Stomach smooth muscle (tissue), 2 donors: ENCODE results near the gene PPP2R5B.

ENCODE experiments used
- H3K27ac ChIP-seq: one replicate; pipeline ENCODE4 v1.7.0; 2013; ENCODE audit warnings: mild to moderate bottlenecking, low read length, inconsistent platforms
- H3K27me3 ChIP-seq, 2 donors: one replicate each; pipeline ENCODE4 v1.7.0; 2013; ENCODE audit warnings: low read length in 2 of 2; ENCODE audit not compliant: insufficient read depth in 2 of 2, control insufficient read depth in 1 of 2
- H3K36me3 ChIP-seq, 2 donors: one replicate each; pipeline ENCODE4 v1.7.0; 2013; ENCODE audit warnings: low read length in 2 of 2; ENCODE audit not compliant: control insufficient read depth in 2 of 2, insufficient read depth in 2 of 2
- H3K4me1 ChIP-seq: one replicate; pipeline ENCODE4 v1.7.0; 2013; ENCODE audit warnings: low read length; ENCODE audit not compliant: control insufficient read depth, insufficient read depth
- H3K4me3 ChIP-seq, 2 donors: one replicate each; pipeline ENCODE4 v1.7.0; 2013; ENCODE audit warnings: low read length in 2 of 2
- H3K9ac ChIP-seq, 2 donors: one replicate each; pipeline ENCODE4 v1.7.0; 2013; ENCODE audit warnings: low read length in 2 of 2, mild to moderate bottlenecking in 1 of 2
- H3K9me3 ChIP-seq, 2 donors: one replicate each; pipeline ENCODE4 v1.7.0; 2013; ENCODE audit warnings: low read length in 2 of 2; ENCODE audit not compliant: control insufficient read depth in 2 of 2
- donor health status: healthy.
- donor health status: Pancreatic carcinoma.

The PPP2R5B gene

GRCh38 chr11:64923944-64924909 is at the start of gene PPP2R5B:
Gene PPP2R5B, plus strand, starts transcription at chr11:64924689. Its CDS starts 1,046 bp downstream, at chr11:64925735.
- Histone ChIP-seq H3K36me3 (peaks cover 3 to 10% of the 10 kb centered on the region in 2 donors), H3K9me3 (no peaks in the 10 kb centered on the region), H3K27me3 (no peaks in the 10 kb centered on the region), H3K4me1 (peaks cover 28% of the 10 kb centered on the region), H3K9ac (peak within 1 kb of the TSS; percentile 92 to 93), H3K4me3 (peak within 1 kb of the TSS; percentile 86 to 99), H3K27ac (peak within 1 kb of the TSS; percentile 95)

- Histone ChIP-seq H3K4me1 (peaks cover 70% of the 10 kb centered on the region), H3K27ac (peak overlapping the region; percentile 89), H3K4me3 (peak overlapping the region; percentile 92 to 99), H3K9me3 (no peaks in the 10 kb centered on the region), H3K36me3 (peaks cover 11 to 21% of the 10 kb centered on the region in 2 donors), H3K9ac (peak overlapping the region; percentile 81 to 91), H3K27me3 (no peaks in the 10 kb centered on the region)
Measured at GRCh38 chr11:64875369-64876228, 48.9 kb upstream of the PPP2R5B start.

GRCh38 chr11:64876229-64876750 is 48.2 kb upstream of the PPP2R5B start:
- Histone ChIP-seq H3K27me3 (no peaks in the 10 kb centered on the region), H3K4me3 (peak overlapping the region; percentile 92 to 99), H3K27ac (peak overlapping the region; percentile 89), H3K9ac (peak overlapping the region; percentile 81 to 91), H3K36me3 (peaks cover 11 to 19% of the 10 kb centered on the region in 2 donors), H3K9me3 (no peaks in the 10 kb centered on the region), H3K4me1 (peaks cover 63% of the 10 kb centered on the region)

GRCh38 chr11:64876835-64877341 is 47.6 kb upstream of the PPP2R5B start:
- Histone ChIP-seq H3K9me3 (no peaks in the 10 kb centered on the region), H3K9ac (peak overlapping the region; percentile 81 to 91), H3K36me3 (peaks cover 7 to 13% of the 10 kb centered on the region in 2 donors), H3K27ac (peak overlapping the region; percentile 89), H3K27me3 (no peaks in the 10 kb centered on the region), H3K4me3 (peak overlapping the region; percentile 92 to 99), H3K4me1 (peaks cover 57% of the 10 kb centered on the region)

DNA sequence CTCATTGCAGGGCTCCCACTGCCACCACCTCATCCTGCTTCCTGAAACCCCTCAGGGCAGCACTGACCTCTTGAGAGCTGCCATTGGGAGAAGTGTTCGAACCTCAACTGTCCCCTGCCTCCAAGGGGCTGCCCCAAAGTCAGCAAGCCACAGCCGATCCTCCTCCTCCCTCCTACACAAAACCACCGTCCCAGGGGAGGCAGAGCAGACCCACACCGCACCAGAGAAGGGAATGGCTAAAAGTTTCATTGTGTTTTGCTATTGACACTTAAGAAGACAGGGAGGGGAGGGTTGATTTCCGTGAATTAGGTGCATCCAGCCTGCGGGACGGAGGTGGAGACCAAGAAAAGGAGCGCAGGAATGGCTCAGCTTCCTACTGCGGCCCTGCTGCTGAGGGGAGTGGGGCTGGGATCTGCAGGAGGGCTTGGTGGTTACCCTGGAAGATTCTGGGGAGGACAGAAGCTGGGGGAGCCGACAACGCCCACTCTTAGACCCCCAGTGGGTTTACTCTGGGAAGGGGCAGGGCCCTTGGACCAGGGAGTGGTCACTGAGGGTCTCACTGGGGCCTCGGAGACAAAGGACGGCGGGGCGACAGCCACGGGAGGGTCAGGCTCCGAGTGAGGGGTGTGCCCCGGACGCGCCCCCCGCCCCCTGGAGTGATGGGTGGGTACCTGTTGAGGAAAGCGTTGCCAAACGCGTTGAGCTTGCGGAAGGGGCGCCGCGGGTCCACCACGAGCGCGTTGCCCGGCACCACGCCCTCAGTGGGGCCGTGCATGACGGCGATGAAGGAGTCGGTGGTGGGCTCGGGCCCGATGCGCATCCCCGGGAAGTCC is 46.9 kb upstream of the PPP2R5B start:
- H3K27me3 ChIP-seq, result no peaks in the 10 kb centered on the region
- peak overlapping the region; percentile 81 to 91 for H3K9ac ChIP-seq
- H3K4me3 ChIP-seq, result peak overlapping the region; percentile 92 to 99
- H3K4me1 ChIP-seq, result peaks cover 52% of the 10 kb centered on the region
- H3K9me3 ChIP-seq, result no peaks in the 10 kb centered on the region
- H3K36me3 ChIP-seq, result peaks cover 7 to 12% of the 10 kb centered on the region in 2 donors
- peak overlapping the region; percentile 89 for H3K27ac ChIP-seq

- H3K9me3 ChIP-seq, result no peaks in the 10 kb centered on the region
- peaks cover 3 to 6% of the 10 kb centered on the region in 2 donors for H3K36me3 ChIP-seq
- peak overlapping the region; percentile 81 to 91 for H3K9ac ChIP-seq
- no peaks in the 10 kb centered on the region for H3K27me3 ChIP-seq
- H3K4me3 ChIP-seq, result peak overlapping the region; percentile 92 to 99
- H3K4me1 ChIP-seq, result peaks cover 46% of the 10 kb centered on the region
- H3K27ac ChIP-seq, result peak overlapping the region; percentile 89
Measured at GRCh38 chr11:64878223-64878493, 46.3 kb upstream of the PPP2R5B start.

GRCh38 chr11:64878494-64879243 is 45.8 kb upstream of the PPP2R5B start, which contains the start of gene EHD1:
Gene EHD1, minus strand, starts transcription at chr11:64878621. Its CDS starts 157 bp downstream, at chr11:64878464.
- peaks cover 42% of the 10 kb centered on the region for H3K4me1 ChIP-seq
- H3K36me3 ChIP-seq, result peaks cover 0 to 3% of the 10 kb centered on the region in 2 donors
- no peaks in the 10 kb centered on the region for H3K27me3 ChIP-seq
- no peaks in the 10 kb centered on the region for H3K9me3 ChIP-seq
- peak within 1 kb of the TSS; percentile 88 to 92 for H3K9ac ChIP-seq
- peak within 1 kb of the TSS; percentile 89 for H3K27ac ChIP-seq
- H3K4me3 ChIP-seq, result peak within 1 kb of the TSS; percentile 92 to 99

DNA sequence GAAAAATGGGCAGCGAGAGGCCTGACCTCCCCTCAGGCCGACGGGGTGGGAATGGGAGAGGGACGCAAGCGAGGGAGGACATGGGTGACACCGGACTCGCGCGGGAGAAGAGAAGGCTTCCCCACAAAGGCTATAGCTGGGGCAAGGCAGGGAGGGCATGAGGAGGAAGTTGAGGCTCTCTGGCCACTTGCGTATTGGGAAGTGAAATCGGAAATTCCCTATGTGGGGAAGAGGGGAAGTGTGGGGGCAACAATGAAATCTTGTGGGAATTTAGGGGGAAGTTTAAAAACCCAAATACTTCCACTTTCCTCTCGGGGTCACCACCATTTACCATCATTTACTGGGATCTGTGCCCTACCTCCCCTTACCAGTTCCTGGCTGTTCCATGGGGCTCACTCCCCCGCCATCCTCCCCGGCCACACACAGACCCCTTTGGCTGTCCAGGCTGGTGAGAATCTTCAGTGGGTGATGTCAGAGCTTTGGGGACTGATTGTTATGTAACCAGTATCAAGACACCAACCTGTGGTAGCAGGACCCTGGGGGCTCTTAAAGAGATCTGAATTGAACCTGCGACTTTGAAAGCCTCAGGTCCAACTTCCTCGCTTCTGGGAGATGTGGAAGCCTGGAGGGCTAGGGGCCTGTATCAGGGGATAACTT is 45.1 kb upstream of the PPP2R5B start:
- Histone ChIP-seq H3K9me3 (no peaks in the 10 kb centered on the region), H3K4me1 (peaks cover 40% of the 10 kb centered on the region), H3K9ac (peak overlapping the region; percentile 88 to 92), H3K27me3 (no peaks in the 10 kb centered on the region), H3K36me3 (peaks cover 0 to under 1% of the 10 kb centered on the region in 2 donors), H3K4me3 (peak overlapping the region; percentile 75 to 99), H3K27ac (peak overlapping the region; percentile 89)
